HL-60 (cell line): ENCODE measurements around the gene FBXO47.

ENCODE experiments used
- DNase-seq, 2 experiments: peaks; one replicate each; pipeline ENCODE4 v3.0.0-alpha.2; 2010 to 2020; ENCODE audit warnings: low read depth in 1 of 2, low spot score in 1 of 2
- H3K27ac ChIP-seq: fragments of 250-450 bp; sonication (Bioruptor Pico); replicated peaks from 2 replicates; pipeline ENCODE4 v1.5.1; 2020; ENCODE audit warnings: mild to moderate bottlenecking, moderate library complexity
- H3K27me3 ChIP-seq: fragments of 250-450 bp; sonication (Bioruptor Pico); 2 replicates; pipeline ENCODE4 v1.5.1; 2021; ENCODE audit warnings: mild to moderate bottlenecking, moderate library complexity; ENCODE audit not compliant: insufficient read depth, poor library complexity, severe bottlenecking
- H3K4me3 ChIP-seq: replicated peaks from 2 replicates; pipeline ENCODE4 v1.5.1; 2011; ENCODE audit warnings: mild to moderate bottlenecking, control low read depth, low read length; ENCODE audit not compliant: insufficient read depth
- GABPA ChIP-seq: IDR thresholded peaks from 2 replicates; pipeline ENCODE4 v1.6.1; 2012; ENCODE audit warnings: low read depth
- POLR2AphosphoS5 ChIP-seq: IDR thresholded peaks from 2 replicates; pipeline ENCODE4 v1.6.1; 2012; ENCODE audit warnings: low read depth
- SPI1 ChIP-seq: IDR thresholded peaks from 2 replicates; pipeline ENCODE4 v1.6.1; 2012; ENCODE audit warnings: low read depth, mild to moderate bottlenecking, borderline replicate concordance
- TF ChIP-seq, protein P1 (sequence below): IDR thresholded peaks from one replicate; pipeline ENCODE4 v1.5.1; 2011; ENCODE audit warnings: low read length, control low read depth, inconsistent platforms; ENCODE audit not compliant: insufficient read depth
- TF ChIP-seq, protein P2 (sequence below): IDR thresholded peaks from 2 replicates; pipeline ENCODE4 v1.6.1; 2012; ENCODE audit warnings: low read depth; ENCODE audit not compliant: insufficient replicate concordance

The FBXO47 gene

DNA sequence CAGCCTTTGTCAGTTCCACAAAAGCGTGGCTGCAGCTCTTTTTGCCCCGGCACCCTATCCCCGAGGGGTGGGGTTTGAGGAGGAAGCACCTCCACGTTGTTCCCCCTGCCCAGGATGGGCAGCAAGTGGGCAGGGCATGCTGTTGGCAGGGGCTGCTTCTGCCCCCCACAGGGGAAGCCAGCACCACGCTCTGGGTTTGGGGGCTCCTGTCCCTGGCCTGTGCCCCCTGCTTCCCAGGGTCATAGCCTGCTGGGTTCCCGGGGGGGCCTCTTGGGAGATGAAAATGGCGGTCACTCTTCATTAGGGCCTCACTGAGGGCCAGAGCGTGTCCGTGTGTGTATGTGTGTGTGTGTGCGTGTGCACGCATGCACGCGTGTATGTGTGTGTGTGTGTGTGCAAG lies 74.6 kb downstream of the FBXO47 start:
- H3K27ac ChIP-seq = peak overlapping the region; percentile 69
- TF ChIP-seq SPI1 (no peak), POLR2AphosphoS5 (no peak), GABPA (no peak)
- TF ChIP-seq, protein P1, sequence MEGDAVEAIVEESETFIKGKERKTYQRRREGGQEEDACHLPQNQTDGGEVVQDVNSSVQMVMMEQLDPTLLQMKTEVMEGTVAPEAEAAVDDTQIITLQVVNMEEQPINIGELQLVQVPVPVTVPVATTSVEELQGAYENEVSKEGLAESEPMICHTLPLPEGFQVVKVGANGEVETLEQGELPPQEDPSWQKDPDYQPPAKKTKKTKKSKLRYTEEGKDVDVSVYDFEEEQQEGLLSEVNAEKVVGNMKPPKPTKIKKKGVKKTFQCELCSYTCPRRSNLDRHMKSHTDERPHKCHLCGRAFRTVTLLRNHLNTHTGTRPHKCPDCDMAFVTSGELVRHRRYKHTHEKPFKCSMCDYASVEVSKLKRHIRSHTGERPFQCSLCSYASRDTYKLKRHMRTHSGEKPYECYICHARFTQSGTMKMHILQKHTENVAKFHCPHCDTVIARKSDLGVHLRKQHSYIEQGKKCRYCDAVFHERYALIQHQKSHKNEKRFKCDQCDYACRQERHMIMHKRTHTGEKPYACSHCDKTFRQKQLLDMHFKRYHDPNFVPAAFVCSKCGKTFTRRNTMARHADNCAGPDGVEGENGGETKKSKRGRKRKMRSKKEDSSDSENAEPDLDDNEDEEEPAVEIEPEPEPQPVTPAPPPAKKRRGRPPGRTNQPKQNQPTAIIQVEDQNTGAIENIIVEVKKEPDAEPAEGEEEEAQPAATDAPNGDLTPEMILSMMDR = no peak
- TF ChIP-seq, protein P2, sequence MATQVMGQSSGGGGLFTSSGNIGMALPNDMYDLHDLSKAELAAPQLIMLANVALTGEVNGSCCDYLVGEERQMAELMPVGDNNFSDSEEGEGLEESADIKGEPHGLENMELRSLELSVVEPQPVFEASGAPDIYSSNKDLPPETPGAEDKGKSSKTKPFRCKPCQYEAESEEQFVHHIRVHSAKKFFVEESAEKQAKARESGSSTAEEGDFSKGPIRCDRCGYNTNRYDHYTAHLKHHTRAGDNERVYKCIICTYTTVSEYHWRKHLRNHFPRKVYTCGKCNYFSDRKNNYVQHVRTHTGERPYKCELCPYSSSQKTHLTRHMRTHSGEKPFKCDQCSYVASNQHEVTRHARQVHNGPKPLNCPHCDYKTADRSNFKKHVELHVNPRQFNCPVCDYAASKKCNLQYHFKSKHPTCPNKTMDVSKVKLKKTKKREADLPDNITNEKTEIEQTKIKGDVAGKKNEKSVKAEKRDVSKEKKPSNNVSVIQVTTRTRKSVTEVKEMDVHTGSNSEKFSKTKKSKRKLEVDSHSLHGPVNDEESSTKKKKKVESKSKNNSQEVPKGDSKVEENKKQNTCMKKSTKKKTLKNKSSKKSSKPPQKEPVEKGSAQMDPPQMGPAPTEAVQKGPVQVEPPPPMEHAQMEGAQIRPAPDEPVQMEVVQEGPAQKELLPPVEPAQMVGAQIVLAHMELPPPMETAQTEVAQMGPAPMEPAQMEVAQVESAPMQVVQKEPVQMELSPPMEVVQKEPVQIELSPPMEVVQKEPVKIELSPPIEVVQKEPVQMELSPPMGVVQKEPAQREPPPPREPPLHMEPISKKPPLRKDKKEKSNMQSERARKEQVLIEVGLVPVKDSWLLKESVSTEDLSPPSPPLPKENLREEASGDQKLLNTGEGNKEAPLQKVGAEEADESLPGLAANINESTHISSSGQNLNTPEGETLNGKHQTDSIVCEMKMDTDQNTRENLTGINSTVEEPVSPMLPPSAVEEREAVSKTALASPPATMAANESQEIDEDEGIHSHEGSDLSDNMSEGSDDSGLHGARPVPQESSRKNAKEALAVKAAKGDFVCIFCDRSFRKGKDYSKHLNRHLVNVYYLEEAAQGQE = no peak
- no peak for DNase-seq

DNA sequence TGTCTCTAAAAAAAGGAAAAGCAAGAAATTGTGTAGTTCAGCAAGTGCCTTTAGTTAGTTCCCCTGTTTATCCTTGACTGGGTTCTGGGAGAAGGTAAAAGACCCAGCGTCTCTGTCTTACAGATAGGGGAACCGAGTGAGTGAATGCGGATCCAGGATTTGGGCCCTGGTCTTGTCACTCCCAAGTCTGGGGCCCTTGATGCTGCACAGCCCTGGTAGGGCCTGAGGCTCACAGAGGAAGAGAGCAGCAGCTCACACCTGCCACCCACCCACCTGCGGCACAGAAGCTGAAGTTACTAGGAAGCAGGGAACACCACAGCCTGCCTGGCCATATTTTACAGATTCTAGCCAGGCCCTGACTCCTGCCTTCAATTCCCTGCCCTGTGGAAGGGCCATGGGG lies 75.1 kb downstream of the FBXO47 start:
- peak overlapping the region; percentile 69 for H3K27ac ChIP-seq
- H3K27me3 ChIP-seq = no peaks in the 10 kb centered on the region
- no peak overlapping the region for H3K4me3 ChIP-seq
- no peak for DNase-seq
- TF ChIP-seq, protein P2 = no peak
- TF ChIP-seq SPI1 (no peak), GABPA (no peak)
- TF ChIP-seq, protein P1 = no peak

More for the DNA sequence above, 74.6 kb downstream of the FBXO47 start:
- Histone ChIP-seq H3K27me3 (no peaks in the 10 kb centered on the region), H3K4me3 (no peak overlapping the region)

DNA sequence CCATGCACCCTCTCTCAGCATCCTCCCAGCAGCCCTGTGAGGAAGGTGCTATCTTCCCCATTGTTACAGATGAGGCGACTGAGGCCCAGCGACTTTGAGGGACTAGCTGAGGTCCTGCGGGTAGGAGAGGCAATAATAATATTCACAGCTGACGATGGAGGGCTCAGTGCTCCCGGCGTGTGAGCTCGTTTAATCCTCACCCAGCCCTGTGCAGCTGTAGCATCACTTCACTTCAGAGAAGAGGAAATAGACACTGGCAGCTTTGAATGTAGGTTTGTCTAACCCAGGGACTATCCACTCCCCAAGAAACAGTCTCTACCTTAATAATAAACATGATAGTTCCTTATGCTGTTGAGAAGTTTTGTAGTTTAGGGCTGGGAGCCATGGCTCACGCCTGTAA lies 75.8 kb downstream of the FBXO47 start:
- DNase-seq = no peak
- H3K27ac ChIP-seq = no peak overlapping the region; the same call in none of the 2 replicates

More for the DNA sequence above, 75.8 kb downstream of the FBXO47 start:
- Histone ChIP-seq H3K4me3 (no peak overlapping the region), H3K27me3 (no peaks in the 10 kb centered on the region)
- TF ChIP-seq, protein P1 = no peak
- TF ChIP-seq, protein P2 = no peak
- no peak for TF ChIP-seq POLR2AphosphoS5
- TF ChIP-seq SPI1 = no peak
- TF ChIP-seq GABPA = no peak
